ENCODE data around the gene SLC25A52.
"Not testable (repeated sequence)": the region's sequence is repeated elsewhere in the genome, so short reads cannot be mapped to it uniquely, and the experiment has no call there.

SLC25A52 gene

GRCh38 chr18:31739651-31740050, 21.0 kb downstream of the SLC25A52 start:
- no peak for DNase-seq

GRCh38 chr18:31738460-31739407, 21.9 kb downstream of the SLC25A52 start:
- DNase-seq = no peak

- DNase-seq = no peak
Measured at GRCh38 chr18:31736630-31737029, 24.1 kb downstream of the SLC25A52 start.

- DNase-seq = no peak
Measured at GRCh38 chr18:31731628-31732027, 29.1 kb downstream of the SLC25A52 start.

- not testable (repeated sequence) for DNase-seq
Measured at GRCh38 chr18:31729196-31729595, 31.5 kb downstream of the SLC25A52 start.

- no peak for DNase-seq
Measured at GRCh38 chr18:31723990-31724711, 36.5 kb downstream of the SLC25A52 start.

GRCh38 chr18:31723639-31723989, 37.1 kb downstream of the SLC25A52 start:
- DNase-seq = no peak

GRCh38 chr18:31722369-31722957, 38.2 kb downstream of the SLC25A52 start:
- DNase-seq = no peak

- DNase-seq = no peak
Measured at GRCh38 chr18:31721601-31722000, 39.1 kb downstream of the SLC25A52 start.

- no peak for DNase-seq
Measured at GRCh38 chr18:31720867-31721266, 39.8 kb downstream of the SLC25A52 start.

- DNase-seq = no peak
Measured at GRCh38 chr18:31719363-31720006, 41.2 kb downstream of the SLC25A52 start.

- no peak for DNase-seq
Measured at GRCh38 chr18:31718386-31718785, 42.3 kb downstream of the SLC25A52 start.

GRCh38 chr18:31716362-31716761, 44.3 kb downstream of the SLC25A52 start:
- no peak for DNase-seq

- DNase-seq = no peak
Measured at GRCh38 chr18:31711365-31712172, 49.1 kb downstream of the SLC25A52 start.

- no peak for DNase-seq
Measured at GRCh38 chr18:31710826-31711225, 49.9 kb downstream of the SLC25A52 start.
